Endothelial cell of umbilical vein (primary cell): Measurements from ENCODE around the gene ADGRB2. TPM values are rescaled to one million over a fixed set of nuclear protein-coding genes. Genes with fewer than 3 reads are reported as not detected.

Experiments used
- BruUV-seq: library from RNA; stranded (reverse); fragments of 400-500 nt; replicated peaks from 2 replicates; lab custom pipeline; 2021; lab: Mats Ljungman, UMichigan
- CTCF ChIA-PET: fragments of 300-600, 350-600 bp; sonication (Branson Sonifier 250); formaldehyde crosslinking; loops from one replicate; lab custom pipeline; 2021; ENCODE audit warnings: antibody characterized with exemption, inconsistent platforms; lab: Charles Lee
- POLR2A ChIA-PET: fragments of 300-600, 350-600 bp; sonication (Branson Sonifier 250); formaldehyde crosslinking; loops from one replicate; lab custom pipeline; 2021; ENCODE audit warnings: antibody characterized with exemption, inconsistent platforms; lab: Charles Lee
- DNase-seq: peaks from one replicate; pipeline ENCODE4 v3.0.0-alpha.2; 2011; ENCODE audit warnings: low read depth, low spot score
- FAIRE-seq: peaks from 2 replicates; lab custom pipeline; 2011; peaks lifted over from hg19 to GRCh38; lab: Jason Lieb, UNC
- H2AFZ ChIP-seq: 2 replicates; pipeline ENCODE4 v1.6.0; 2012; ENCODE audit warnings: low read depth, low read length, control low read depth, inconsistent platforms
- H3K27ac ChIP-seq: 2 replicates; pipeline ENCODE4 v1.5.1; 2011; ENCODE audit warnings: low read depth, mild to moderate bottlenecking, control low read depth, low read length, moderate library complexity; ENCODE audit not compliant: insufficient read depth
- H3K27me3 ChIP-seq, 2 experiments: 2 replicates each; pipeline versions ENCODE4 v1.6.0 to v1.6.1; 2011; ENCODE audit warnings: low read length in 2 of 2, mixed read lengths in 1 of 2; ENCODE audit not compliant: control insufficient read depth in 2 of 2, insufficient read depth in 2 of 2
- H3K36me3 ChIP-seq, 2 experiments: 2 replicates in 1 of 2; 3 replicates in 1 of 2; pipeline ENCODE4 v1.5.1; 2011; ENCODE audit warnings: low read length in 2 of 2, mild to moderate bottlenecking in 1 of 2, moderate library complexity in 1 of 2; ENCODE audit not compliant: control insufficient read depth in 2 of 2, insufficient read depth in 2 of 2; ENCODE audit errors: extremely low read depth in 1 of 2
- H3K4me1 ChIP-seq: 3 replicates; pipeline ENCODE4 v1.5.1; 2011; ENCODE audit warnings: mild to moderate bottlenecking, low read length; ENCODE audit not compliant: control insufficient read depth, insufficient read depth; ENCODE audit errors: extremely low read depth
- H3K4me2 ChIP-seq: 2 replicates; pipeline ENCODE4 v1.6.1; 2011; ENCODE audit warnings: low read length, control low read depth, mixed read lengths; ENCODE audit not compliant: insufficient read depth
- H3K4me3 ChIP-seq, 3 experiments: fragments of 200-600 bp in 1 of 3; sonication (generic), shearing (Covaris generic) in 1 of 3; replicated peaks in 1 of 3; 2 replicates each; pipeline ENCODE4 v1.5.1; 2011 to 2016; ENCODE audit warnings: control low read depth in 3 of 3, low read length in 3 of 3, mild to moderate bottlenecking in 2 of 3, inconsistent platforms in 1 of 3, low read depth in 1 of 3, moderate library complexity in 1 of 3; ENCODE audit not compliant: insufficient read depth in 1 of 3
- H3K79me2 ChIP-seq: 2 replicates; pipeline ENCODE4 v1.6.0; 2012; ENCODE audit warnings: low read length, inconsistent platforms; ENCODE audit not compliant: control insufficient read depth, insufficient read depth
- H3K9ac ChIP-seq: replicated peaks from 2 replicates; pipeline ENCODE3; 2011; ENCODE audit warnings: low read length, control low read depth; ENCODE audit not compliant: insufficient read depth; ENCODE audit errors: extremely low read depth
- H3K9me1 ChIP-seq: replicated peaks from 3 replicates; pipeline ENCODE4 v1.6.0; 2011; ENCODE audit warnings: mild to moderate bottlenecking, low read length; ENCODE audit not compliant: control insufficient read depth, insufficient read depth; ENCODE audit errors: extremely low read depth
- H3K9me3 ChIP-seq: replicated peaks from 2 replicates; pipeline ENCODE4 v1.5.1; 2012; ENCODE audit warnings: low read length, inconsistent platforms; ENCODE audit not compliant: control insufficient read depth, insufficient read depth
- H4K20me1 ChIP-seq: replicated peaks from 2 replicates; pipeline ENCODE3; 2011; ENCODE audit warnings: mild to moderate bottlenecking, low read length; ENCODE audit not compliant: control insufficient read depth, insufficient read depth; ENCODE audit errors: extremely low read depth
- CTCF ChIP-seq, 2 donors: IDR thresholded peaks; 1 replicate in 1 of 2; 2 replicates in 1 of 2; pipeline ENCODE4 v1.5.1; 2011; ENCODE audit warnings: low read length in 2 of 2, mild to moderate bottlenecking in 2 of 2, moderate library complexity in 2 of 2, control low read depth in 1 of 2, inconsistent platforms in 1 of 2, low read depth in 1 of 2; ENCODE audit not compliant: insufficient read depth in 1 of 2; ENCODE audit errors: extremely low read depth in 1 of 2
- EZH2 ChIP-seq: IDR thresholded peaks from 2 replicates; pipeline ENCODE4 v1.6.1; 2012; ENCODE audit warnings: borderline replicate concordance, low read depth, mild to moderate bottlenecking, moderate library complexity, low read length, inconsistent platforms; ENCODE audit not compliant: severe bottlenecking
- FOS ChIP-seq: IDR thresholded peaks from 2 replicates; pipeline ENCODE4 v1.6.1; 2011; ENCODE audit warnings: mild to moderate bottlenecking, low read length, moderate library complexity, borderline replicate concordance; ENCODE audit not compliant: insufficient read depth
- GATA2 ChIP-seq: IDR thresholded peaks from 2 replicates; pipeline ENCODE4 v1.7.0; 2011; ENCODE audit warnings: low read depth, mild to moderate bottlenecking, moderate library complexity, mixed read lengths, low read length; ENCODE audit not compliant: insufficient read length, insufficient read depth
- MAX ChIP-seq: IDR thresholded peaks from 2 replicates; pipeline ENCODE4 v1.6.1; 2011; ENCODE audit not compliant: insufficient read depth, insufficient read length
- MYC ChIP-seq: IDR thresholded peaks from one replicate; pipeline ENCODE4 v1.6.1; 2011; ENCODE audit warnings: mild to moderate bottlenecking, low read depth, low read length
- POLR2A ChIP-seq: IDR thresholded peaks from 2 replicates; pipeline ENCODE4 v1.6.1; 2012; ENCODE audit warnings: low read depth, mild to moderate bottlenecking, control low read depth, low read length
- POLR2AphosphoS5 ChIP-seq: IDR thresholded peaks from 2 replicates; pipeline ENCODE4 v1.6.1; 2012; ENCODE audit warnings: low read depth, mild to moderate bottlenecking, control low read depth, low read length, moderate library complexity; ENCODE audit not compliant: insufficient read depth
- dilution Hi-C: fragments of 300-500 bp; cut with MboI; formaldehyde crosslinking; loops from one replicate; pipeline ENCODE4 v1.15.0; 2019; ENCODE audit warnings: low sequenced_read_pairs; ENCODE audit not compliant: extremely low pct_ligation_motif_present
- intact Hi-C: fragments of 100-400 bp; cut with micrococcal nuclease; formaldehyde crosslinking; loops from one replicate; pipeline ENCODE4 v1.10.0; 2022
- polyA plus RNA-seq, 4 experiments: library from polyadenylated mRNA; depleted of rRNA in 3 of 4; stranded (reverse) in 3 of 4; unstranded in 1 of 4; fragments of >200 nt; gene quantifications; 2 replicates each; pipeline versions ENCODE4 v1.2.1 to v1.2.3, GENCODE V29; 2011 to 2012; ENCODE audit warnings: missing spikeins in 1 of 4
- total RNA-seq: library from RNA; stranded (reverse); gene quantifications from 2 replicates; pipeline ENCODE4 v1.2.3, GENCODE V29; 2021

Gene ADGRB2
- total and polyA plus RNA-seq, 2 donors (not counting 3 experiments of a cell fraction or from before 2014, with no cell fraction given) = 1.3 to 1.5 TPM

GRCh38 chr1:31693231-31693630, 70.9 kb downstream of the ADGRB2 start:
- TF ChIP-seq MYC = no peak
- TF ChIP-seq POLR2AphosphoS5 = no peak
- TF ChIP-seq GATA2 = no peak
- dilution Hi-C loops (no loop called here), intact Hi-C loops (no loop called here)
- no peaks in the 10 kb centered on the region for H4K20me1 ChIP-seq
- H3K79me2 ChIP-seq = no peaks in the 10 kb centered on the region
- no peaks in the 10 kb centered on the region for H3K9me3 ChIP-seq
- no TSS peak for BruUV-seq
- H3K4me2 ChIP-seq = no peak overlapping the region
- no peak overlapping the region for H2AFZ ChIP-seq
- H3K9ac ChIP-seq = no peak overlapping the region
- H3K9me1 ChIP-seq = no peaks in the 10 kb centered on the region
- H3K27me3 ChIP-seq = no peaks in the 10 kb centered on the region
- H3K4me1 ChIP-seq = peaks cover 13% of the 10 kb centered on the region
- FAIRE-seq = no peak
- no peaks in the 10 kb centered on the region for H3K36me3 ChIP-seq
- no peak overlapping the region for H3K4me3 ChIP-seq
- ChIA-PET CTCF (no interaction called here), POLR2A (no interaction called here)
- no peak overlapping the region for H3K27ac ChIP-seq
- DNase-seq = no peak

- no peaks in the 10 kb centered on the region for H3K9me1 ChIP-seq
- no peaks in the 10 kb centered on the region for H3K27me3 ChIP-seq
- intact Hi-C loops (no loop called here), dilution Hi-C loops (no loop called here)
- ChIA-PET POLR2A (no interaction called here), CTCF (interaction anchor here (2.5 kb wide), 1 partner anchor 54 kb away, joined by 8 read pairs; no protein-coding TSS in a partner anchor)
- H3K9ac ChIP-seq = no peak overlapping the region
- no peaks in the 10 kb centered on the region for H3K79me2 ChIP-seq
- no peak overlapping the region for H3K4me2 ChIP-seq
- no peaks in the 10 kb centered on the region for H4K20me1 ChIP-seq
- no peak overlapping the region for H3K27ac ChIP-seq
- H3K36me3 ChIP-seq = no peaks in the 10 kb centered on the region
- DNase-seq (no peak), FAIRE-seq (no peak)
- peaks cover 13% of the 10 kb centered on the region for H3K4me1 ChIP-seq
- no peak overlapping the region for H2AFZ ChIP-seq
- TF ChIP-seq MAX = no peak
- TF ChIP-seq POLR2A = no peak
- TF ChIP-seq CTCF (IDR thresholded peaks at IDR 0.05; ENCODE audit: extremely low read depth in 1 of 2, insufficient read depth in 1 of 2, low read depth in 1 of 2, low read length in 2 of 2) = no peak
- TF ChIP-seq FOS = no peak
- TF ChIP-seq GATA2 = no peak
- no peak for TF ChIP-seq MYC
- TF ChIP-seq EZH2 = no peak
- no TSS peak for BruUV-seq
- H3K4me3 ChIP-seq = no peak overlapping the region
- no peaks in the 10 kb centered on the region for H3K9me3 ChIP-seq
Measured at GRCh38 chr1:31691951-31692350, 72.2 kb downstream of the ADGRB2 start.
